Brain microvascular endothelial cell (primary cell): ENCODE measurements around the gene HNMT.

Experiments
- DNase-seq: peaks from one replicate; pipeline ENCODE4 v3.0.0-alpha.2; 2020
- H3K27ac ChIP-seq: fragments of 250-450 bp; sonication (Bioruptor Pico); 2 replicates; pipeline ENCODE4 v1.5.1; 2020; ENCODE audit warnings: mild to moderate bottlenecking, moderate library complexity
- H3K27me3 ChIP-seq: fragments of 250-450 bp; sonication (Bioruptor Pico); replicated peaks from 2 replicates; pipeline ENCODE4 v1.5.1; 2020; ENCODE audit warnings: mild to moderate bottlenecking
- H3K36me3 ChIP-seq: fragments of 250-450 bp; sonication (Bioruptor Pico); replicated peaks from 2 replicates; pipeline ENCODE4 v1.5.1; 2020; ENCODE audit warnings: mild to moderate bottlenecking
- H3K4me3 ChIP-seq: 2 replicates; pipeline ENCODE4 v1.5.1; 2011; ENCODE audit warnings: low read depth, mild to moderate bottlenecking, control low read depth, low read length, moderate library complexity
- in situ Hi-C: cut with HindIII; loops from 2 replicates; pipeline ENCODE4 v1.10.0; 2017; ENCODE audit warnings: low sequenced_read_pairs, low pct_ligation_motif_present
- TF ChIP-seq, protein P1 (sequence below): IDR thresholded peaks from 2 replicates; pipeline ENCODE4 v1.5.1; 2011; ENCODE audit warnings: low read depth, mild to moderate bottlenecking, moderate library complexity, low read length, control low read depth, inconsistent platforms; ENCODE audit errors: missing control alignments

The HNMT gene

DNA sequence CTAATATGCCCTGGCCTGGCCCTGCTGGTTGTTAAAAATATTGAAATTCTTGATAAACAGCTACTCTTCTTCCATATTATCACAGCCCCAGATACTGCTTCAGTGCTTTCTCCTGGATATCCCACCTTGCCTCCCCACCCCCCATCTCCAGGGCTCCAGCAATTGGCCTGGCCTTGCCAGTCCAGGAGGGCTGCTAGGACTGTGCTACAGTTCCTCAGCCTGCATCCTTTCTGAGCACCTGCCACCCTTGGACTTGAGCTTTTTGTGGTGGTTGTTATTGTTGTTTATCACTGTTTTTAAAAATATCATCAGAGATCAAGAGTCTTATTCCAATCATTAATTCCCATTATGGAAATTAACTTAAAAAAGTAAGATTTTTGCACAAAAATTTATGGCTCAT is 13.5 kb downstream of the HNMT start:
- H3K27ac ChIP-seq: no peak overlapping the region
- H3K27me3 ChIP-seq: no peaks in the 10 kb centered on the region
- no peaks in the 10 kb centered on the region for H3K36me3 ChIP-seq
- TF ChIP-seq, protein P1, sequence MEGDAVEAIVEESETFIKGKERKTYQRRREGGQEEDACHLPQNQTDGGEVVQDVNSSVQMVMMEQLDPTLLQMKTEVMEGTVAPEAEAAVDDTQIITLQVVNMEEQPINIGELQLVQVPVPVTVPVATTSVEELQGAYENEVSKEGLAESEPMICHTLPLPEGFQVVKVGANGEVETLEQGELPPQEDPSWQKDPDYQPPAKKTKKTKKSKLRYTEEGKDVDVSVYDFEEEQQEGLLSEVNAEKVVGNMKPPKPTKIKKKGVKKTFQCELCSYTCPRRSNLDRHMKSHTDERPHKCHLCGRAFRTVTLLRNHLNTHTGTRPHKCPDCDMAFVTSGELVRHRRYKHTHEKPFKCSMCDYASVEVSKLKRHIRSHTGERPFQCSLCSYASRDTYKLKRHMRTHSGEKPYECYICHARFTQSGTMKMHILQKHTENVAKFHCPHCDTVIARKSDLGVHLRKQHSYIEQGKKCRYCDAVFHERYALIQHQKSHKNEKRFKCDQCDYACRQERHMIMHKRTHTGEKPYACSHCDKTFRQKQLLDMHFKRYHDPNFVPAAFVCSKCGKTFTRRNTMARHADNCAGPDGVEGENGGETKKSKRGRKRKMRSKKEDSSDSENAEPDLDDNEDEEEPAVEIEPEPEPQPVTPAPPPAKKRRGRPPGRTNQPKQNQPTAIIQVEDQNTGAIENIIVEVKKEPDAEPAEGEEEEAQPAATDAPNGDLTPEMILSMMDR: no peak
- in situ Hi-C loops: no loop called here
- no peak for DNase-seq
- no peak overlapping the region for H3K4me3 ChIP-seq

DNA sequence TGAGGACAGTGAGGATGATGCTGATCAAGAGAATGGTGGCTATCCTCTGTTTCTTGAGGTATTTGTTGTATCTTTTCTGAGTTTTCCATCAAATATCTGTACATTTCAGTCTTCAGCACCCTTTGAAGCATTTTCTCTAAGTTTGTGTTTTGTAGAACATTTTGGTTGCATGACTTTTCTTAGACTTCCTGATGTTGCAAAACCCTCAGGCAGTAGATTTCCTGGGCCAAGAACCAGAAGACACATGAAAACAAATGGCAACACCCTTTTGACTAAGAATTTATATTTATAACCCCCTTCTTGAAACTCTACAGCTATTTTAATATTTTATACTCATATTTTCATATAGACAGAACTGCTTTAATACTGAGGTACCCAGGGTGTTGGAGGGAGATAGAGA is 16.2 kb downstream of the HNMT start:
- TF ChIP-seq, protein P1: no peak
- Histone ChIP-seq H3K36me3 (no peaks in the 10 kb centered on the region), H3K27me3 (no peaks in the 10 kb centered on the region), H3K27ac (no peak overlapping the region), H3K4me3 (no peak overlapping the region)
- in situ Hi-C loops: no loop called here
- no peak for DNase-seq

DNA sequence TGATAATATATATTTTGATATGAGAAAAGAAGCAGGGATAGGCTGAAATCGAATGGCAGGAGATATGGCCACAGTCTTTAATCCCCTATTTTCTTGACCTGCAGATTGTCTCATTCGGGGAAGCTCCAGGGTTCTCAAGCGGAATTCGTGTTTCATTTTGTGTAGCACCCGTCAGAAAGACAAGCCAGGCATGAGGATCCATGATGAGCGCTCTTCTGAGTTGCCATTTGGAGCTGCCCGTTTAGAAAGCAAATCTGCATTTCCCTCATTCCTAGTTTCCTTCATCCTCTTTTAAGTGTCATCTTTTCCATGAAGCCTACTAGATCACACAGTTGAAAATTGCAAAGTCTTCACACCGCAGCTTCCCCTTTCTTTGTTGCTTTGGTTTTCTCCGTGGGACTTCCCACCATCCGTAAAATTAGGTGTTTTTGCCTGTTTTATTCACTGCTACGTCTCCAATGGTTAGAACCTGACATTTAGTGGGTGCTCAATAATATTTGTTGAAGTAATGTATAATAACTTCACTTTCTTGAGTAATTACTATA is 16.9 kb downstream of the HNMT start:
- H3K36me3 ChIP-seq: no peaks in the 10 kb centered on the region
- TF ChIP-seq, protein P1: no peak
- in situ Hi-C loops: no loop called here
- H3K27ac ChIP-seq: no peak overlapping the region
- no peak for DNase-seq
- H3K4me3 ChIP-seq: no peak overlapping the region
- H3K27me3 ChIP-seq: no peaks in the 10 kb centered on the region

DNA sequence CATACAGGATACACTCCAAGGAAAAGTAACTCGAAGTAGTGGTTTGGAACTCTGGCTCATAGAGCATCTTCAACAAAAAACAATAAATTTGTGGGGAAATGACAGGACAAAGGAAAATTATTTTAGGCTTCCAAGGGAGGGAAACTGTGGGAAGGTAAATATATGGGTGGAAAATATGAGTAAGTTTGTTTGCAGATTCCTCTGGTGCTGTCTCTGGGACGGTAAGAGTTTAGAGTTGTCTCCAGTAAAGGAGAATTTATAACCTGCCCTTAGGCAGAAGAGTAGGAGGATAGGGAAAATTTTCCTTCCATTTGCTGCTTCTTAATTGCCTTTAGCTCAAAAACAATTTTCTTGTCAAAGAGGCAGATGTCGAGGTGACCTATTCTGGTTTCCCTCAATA is 19.3 kb downstream of the HNMT start:
- DNase-seq: no peak
- H3K4me3 ChIP-seq: no peak overlapping the region
- TF ChIP-seq, protein P1: no peak
- in situ Hi-C loops: no loop called here
- H3K27ac ChIP-seq: no peak overlapping the region
- no peaks in the 10 kb centered on the region for H3K27me3 ChIP-seq
- no peaks in the 10 kb centered on the region for H3K36me3 ChIP-seq

DNA sequence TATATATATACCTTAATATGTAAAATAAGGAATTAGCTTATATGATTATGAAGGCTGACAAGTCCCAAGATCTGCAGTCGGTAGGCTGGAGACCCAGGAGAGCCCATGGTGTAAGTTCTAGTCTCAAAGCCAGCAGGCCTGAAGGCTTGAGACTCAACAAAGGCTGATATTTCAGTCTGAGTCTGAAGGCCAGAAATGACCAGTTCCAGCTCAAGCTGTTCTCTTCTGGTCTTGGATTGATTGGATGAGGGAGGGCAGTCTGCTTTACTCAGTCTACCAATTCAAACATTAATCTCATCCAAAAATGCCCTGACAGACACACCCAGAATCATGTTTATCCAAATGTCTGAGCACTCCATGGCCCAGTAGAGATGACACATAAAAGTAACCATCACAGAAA is 22.0 kb downstream of the HNMT start:
- in situ Hi-C loops: no loop called here
- no peak for DNase-seq

More for the DNA sequence above, 22.0 kb downstream of the HNMT start:
- TF ChIP-seq, protein P1: no peak
- H3K4me3 ChIP-seq: no peak overlapping the region
- no peaks in the 10 kb centered on the region for H3K27me3 ChIP-seq
- H3K36me3 ChIP-seq: no peaks in the 10 kb centered on the region
- H3K27ac ChIP-seq: no peak overlapping the region
